ENCODE measurements around the gene PSMB1. TPM values are rescaled to one million over a fixed set of nuclear protein-coding genes. Genes with fewer than 3 reads are reported as not detected.

The PSMB1 gene
- 300 and 420 TPM in 2 replicates for total RNA-seq (ENCODE audit: low replicate concordance)

- Histone ChIP-seq H4K20me1 (ENCODE audit: low read depth) (peaks cover 60% of the 10 kb centered on the region), H3K9me3 (ENCODE audit: low read depth) (no peaks in the 10 kb centered on the region), H3K4me2 (peak within 1 kb of the TSS; percentile 93), H3K27me3 (no peaks in the 10 kb centered on the region), H3K27ac (peak within 1 kb of the TSS; percentile 98), H3K36me3 (peaks cover 10% of the 10 kb centered on the region), H3K4me1 (peaks cover 23% of the 10 kb centered on the region), H3K79me2 (ENCODE audit: low read depth) (peaks cover 87% of the 10 kb centered on the region), H3F3A (ENCODE audit: low read depth) (peaks cover 13% of the 10 kb centered on the region), H3K9ac (peak within 1 kb of the TSS; percentile 96), H3K4me3 (peak within 1 kb of the TSS; percentile 95), H2AFZ (replicated peaks) (peak within 1 kb of the TSS; percentile 94)
- no peak within 1 kb of the TSS for H3K27ac Mint-ChIP-seq
- H3K9me3 Mint-ChIP-seq = no peaks in the 10 kb centered on the region
- TF ChIP-seq CTCF (IDR thresholded peaks at IDR 0.05) = no peak
- TF ChIP-seq EZH2phosphoT487 (IDR thresholded peaks at IDR 0.05) = no peak
- TF ChIP-seq EZH2 (IDR thresholded peaks at IDR 0.05) = no peak
- H3K4me3 Mint-ChIP-seq = no peak within 1 kb of the TSS
- no peaks in the 10 kb centered on the region for H3K27me3 Mint-ChIP-seq (ENCODE audit: insufficient read depth, low read depth)
- H3K4me1 Mint-ChIP-seq = peaks cover 15% of the 10 kb centered on the region
- DNase-seq (ENCODE audit: low spot score) = peak; percentile 97
- no peaks in the 10 kb centered on the region for H3K36me3 Mint-ChIP-seq
Measured at GRCh38 chr6:170552765-170553533, at the start of gene PSMB1. PSMB1 (minus strand) TSS chr6:170553307; CDS start chr6:170553242, 65 bp downstream.

DNA sequence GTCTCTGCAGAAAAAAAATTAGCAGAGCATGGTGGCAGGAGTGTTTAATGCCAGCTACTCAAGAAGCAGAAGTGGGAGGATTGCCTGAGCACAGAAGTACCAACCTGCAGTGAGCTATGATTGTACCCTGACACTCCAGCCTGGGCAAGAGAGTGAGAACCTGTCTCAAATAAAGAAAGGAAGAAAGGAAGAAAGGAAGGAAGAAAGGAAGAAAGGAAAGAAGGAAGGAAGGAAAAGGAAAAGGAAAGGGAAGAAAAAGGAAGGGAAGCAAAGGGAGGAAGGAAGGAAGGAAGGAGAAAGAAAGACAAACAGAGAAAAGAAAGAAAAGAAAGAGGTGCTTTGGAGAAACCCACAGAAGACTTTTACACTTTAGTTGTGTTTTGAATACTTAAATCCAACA is 44.2 kb upstream of the PSMB1 start:
- Histone ChIP-seq H3K27me3 (peaks cover under 1% of the 10 kb centered on the region), H3K36me3 (no peaks in the 10 kb centered on the region), H3K27ac (no peak overlapping the region), H3K4me3 (no peak overlapping the region), H2AFZ (replicated peaks) (no peak overlapping the region), H3K79me2 (ENCODE audit: low read depth) (no peaks in the 10 kb centered on the region), H3K9ac (no peak overlapping the region), H3K4me1 (no peaks in the 10 kb centered on the region), H4K20me1 (ENCODE audit: low read depth) (no peaks in the 10 kb centered on the region), H3K4me2 (no peak overlapping the region), H3F3A (ENCODE audit: low read depth) (no peaks in the 10 kb centered on the region), H3K9me3 (ENCODE audit: low read depth) (no peaks in the 10 kb centered on the region)
- Mint-ChIP-seq H3K4me1 (no peaks in the 10 kb centered on the region), H3K36me3 (no peaks in the 10 kb centered on the region), H3K9me3 (peaks cover 3% of the 10 kb centered on the region), H3K4me3 (no peak overlapping the region), H3K27ac (no peak overlapping the region), H3K27me3 (ENCODE audit: insufficient read depth, low read depth) (peaks cover 10% of the 10 kb centered on the region)
- no peak for DNase-seq (ENCODE audit: low spot score)
- TF ChIP-seq EZH2 (IDR thresholded peaks at IDR 0.05) (no peak), EZH2phosphoT487 (IDR thresholded peaks at IDR 0.05) (no peak), CTCF (IDR thresholded peaks at IDR 0.05) (no peak)

- no peak for DNase-seq (ENCODE audit: low spot score)
- Histone ChIP-seq H3K36me3 (no peaks in the 10 kb centered on the region), H2AFZ (replicated peaks) (no peak overlapping the region), H3K27me3 (no peaks in the 10 kb centered on the region), H3K4me3 (no peak overlapping the region), H3K27ac (no peak overlapping the region), H4K20me1 (ENCODE audit: low read depth) (no peaks in the 10 kb centered on the region), H3K4me2 (no peak overlapping the region), H3K9me3 (ENCODE audit: low read depth) (no peaks in the 10 kb centered on the region), H3F3A (ENCODE audit: low read depth) (no peaks in the 10 kb centered on the region), H3K9ac (no peak overlapping the region), H3K4me1 (no peaks in the 10 kb centered on the region), H3K79me2 (ENCODE audit: low read depth) (no peaks in the 10 kb centered on the region)
- H3K36me3 Mint-ChIP-seq = no peaks in the 10 kb centered on the region
- H3K9me3 Mint-ChIP-seq = peaks cover 3% of the 10 kb centered on the region
- no peak overlapping the region for H3K4me3 Mint-ChIP-seq
- H3K4me1 Mint-ChIP-seq = no peaks in the 10 kb centered on the region
- no peak for TF ChIP-seq EZH2phosphoT487 (IDR thresholded peaks at IDR 0.05)
- no peak for TF ChIP-seq CTCF (IDR thresholded peaks at IDR 0.05)
- TF ChIP-seq EZH2 (IDR thresholded peaks at IDR 0.05) = no peak
- no peak overlapping the region for H3K27ac Mint-ChIP-seq
- H3K27me3 Mint-ChIP-seq (ENCODE audit: insufficient read depth, low read depth) = peaks cover 10% of the 10 kb centered on the region
Measured at GRCh38 chr6:170596426-170596825, 43.3 kb upstream of the PSMB1 start.
